Measurements from ENCODE around the gene MAGEA8.
"Not testable (repeated sequence)": the region's sequence is repeated elsewhere in the genome, so short reads cannot be mapped to it uniquely, and the experiment has no call there.

DNA sequence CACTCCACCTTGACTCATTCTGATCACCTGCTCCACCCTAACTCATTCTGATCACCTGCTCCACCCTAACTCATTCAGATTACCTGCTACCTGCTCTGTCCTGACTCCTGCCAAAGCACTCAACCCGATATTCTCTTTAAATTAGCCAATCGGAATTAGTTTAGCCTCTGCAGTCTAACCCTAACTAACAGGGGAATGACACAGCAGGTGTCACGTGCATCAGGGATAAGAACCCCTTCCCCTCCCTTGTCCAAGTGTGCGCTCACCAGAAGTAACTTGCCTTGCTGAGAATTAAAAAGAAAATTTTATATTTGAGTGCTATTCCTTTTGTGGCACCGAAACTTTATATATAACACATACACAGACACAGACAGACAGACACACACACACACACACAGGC lies 44.3 kb upstream of the MAGEA8 start:
- TF ChIP-seq RXRA (IDR thresholded peaks at IDR 0.05); ZBTB33 (IDR thresholded peaks at IDR 0.05); CTCF (IDR thresholded peaks at IDR 0.05; ENCODE audit: low read depth, low read length, missing input control); JUND (IDR thresholded peaks at IDR 0.05); TAF1 (conservative IDR thresholded peaks at IDR 0.05); REST (IDR thresholded peaks at IDR 0.05); GABPA (IDR thresholded peaks at IDR 0.05 in 1 of 2, conservative IDR thresholded peaks at IDR 0.05 in 1 of 2); EGR1 (IDR thresholded peaks at IDR 0.05; ENCODE audit: low read depth in 2 of 2); SP1 (IDR thresholded peaks at IDR 0.05); RAD21 (IDR thresholded peaks at IDR 0.05); ATF3 (IDR thresholded peaks at IDR 0.05); NR2F2 (IDR thresholded peaks at IDR 0.05); FOXA1 (IDR thresholded peaks at IDR 0.05): not testable (repeated sequence)
- TF ChIP-seq, protein P1, sequence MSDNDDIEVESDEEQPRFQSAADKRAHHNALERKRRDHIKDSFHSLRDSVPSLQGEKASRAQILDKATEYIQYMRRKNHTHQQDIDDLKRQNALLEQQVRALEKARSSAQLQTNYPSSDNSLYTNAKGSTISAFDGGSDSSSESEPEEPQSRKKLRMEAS (IDR thresholded peaks at IDR 0.05): not testable (repeated sequence)

Measured in liver (tissue), 3 donors.